Activated CD4-positive, CD25-positive, alpha-beta regulatory T cell treated with anti-CD3 and anti-CD28 coated beads, Interleukin-2, amount 50 U/mL, for 72 hours (primary cell): Measurements from ENCODE around the gene ANGPTL4.
A peak's percentile ranks its signal among the peaks of the same experiment; 100 is the strongest.
"Not testable (repeated sequence)": the region's sequence is repeated elsewhere in the genome, so short reads cannot be mapped to it uniquely, and the experiment has no call there.

Source experiments
- DNase-seq: peaks from one replicate; pipeline ENCODE4 v3.0.0; 2021

Gene ANGPTL4, protein sequence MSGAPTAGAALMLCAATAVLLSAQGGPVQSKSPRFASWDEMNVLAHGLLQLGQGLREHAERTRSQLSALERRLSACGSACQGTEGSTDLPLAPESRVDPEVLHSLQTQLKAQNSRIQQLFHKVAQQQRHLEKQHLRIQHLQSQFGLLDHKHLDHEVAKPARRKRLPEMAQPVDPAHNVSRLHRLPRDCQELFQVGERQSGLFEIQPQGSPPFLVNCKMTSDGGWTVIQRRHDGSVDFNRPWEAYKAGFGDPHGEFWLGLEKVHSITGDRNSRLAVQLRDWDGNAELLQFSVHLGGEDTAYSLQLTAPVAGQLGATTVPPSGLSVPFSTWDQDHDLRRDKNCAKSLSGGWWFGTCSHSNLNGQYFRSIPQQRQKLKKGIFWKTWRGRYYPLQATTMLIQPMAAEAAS

DNA sequence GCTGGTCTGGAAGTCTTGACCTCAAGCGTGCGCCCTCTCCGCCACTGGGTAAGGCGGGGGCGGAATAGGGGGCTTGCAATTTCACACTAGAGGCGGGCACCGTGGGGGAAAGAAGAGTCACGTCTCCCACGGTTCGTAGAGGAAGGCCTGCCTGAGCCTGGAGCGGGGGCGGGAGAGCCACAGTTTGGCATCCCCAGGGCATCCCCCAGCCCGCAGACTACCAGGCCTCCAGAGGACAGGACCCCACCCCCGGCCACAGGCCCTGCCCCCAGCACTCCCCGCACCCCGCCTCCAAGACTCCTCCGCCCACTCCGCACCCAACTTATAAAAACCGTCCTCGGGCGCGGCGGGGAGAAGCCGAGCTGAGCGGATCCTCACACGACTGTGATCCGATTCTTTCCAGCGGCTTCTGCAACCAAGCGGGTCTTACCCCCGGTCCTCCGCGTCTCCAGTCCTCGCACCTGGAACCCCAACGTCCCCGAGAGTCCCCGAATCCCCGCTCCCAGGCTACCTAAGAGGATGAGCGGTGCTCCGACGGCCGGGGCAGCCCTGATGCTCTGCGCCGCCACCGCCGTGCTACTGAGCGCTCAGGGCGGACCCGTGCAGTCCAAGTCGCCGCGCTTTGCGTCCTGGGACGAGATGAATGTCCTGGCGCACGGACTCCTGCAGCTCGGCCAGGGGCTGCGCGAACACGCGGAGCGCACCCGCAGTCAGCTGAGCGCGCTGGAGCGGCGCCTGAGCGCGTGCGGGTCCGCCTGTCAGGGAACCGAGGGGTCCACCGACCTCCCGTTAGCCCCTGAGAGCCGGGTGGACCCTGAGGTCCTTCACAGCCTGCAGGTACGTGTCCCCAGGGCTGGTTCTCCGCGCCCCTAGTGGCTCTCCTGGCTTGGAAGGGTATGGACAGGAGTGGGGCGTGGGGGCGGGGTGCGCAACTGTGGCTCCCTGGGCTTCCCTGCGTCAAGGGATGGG lies at the start of gene ANGPTL4:
TSS of gene ANGPTL4 (plus strand) at position 353 of the 969 bp plus-strand sequence. CDS start at position 520, 167 bp downstream.
- peak; percentile 42 for DNase-seq

DNA sequence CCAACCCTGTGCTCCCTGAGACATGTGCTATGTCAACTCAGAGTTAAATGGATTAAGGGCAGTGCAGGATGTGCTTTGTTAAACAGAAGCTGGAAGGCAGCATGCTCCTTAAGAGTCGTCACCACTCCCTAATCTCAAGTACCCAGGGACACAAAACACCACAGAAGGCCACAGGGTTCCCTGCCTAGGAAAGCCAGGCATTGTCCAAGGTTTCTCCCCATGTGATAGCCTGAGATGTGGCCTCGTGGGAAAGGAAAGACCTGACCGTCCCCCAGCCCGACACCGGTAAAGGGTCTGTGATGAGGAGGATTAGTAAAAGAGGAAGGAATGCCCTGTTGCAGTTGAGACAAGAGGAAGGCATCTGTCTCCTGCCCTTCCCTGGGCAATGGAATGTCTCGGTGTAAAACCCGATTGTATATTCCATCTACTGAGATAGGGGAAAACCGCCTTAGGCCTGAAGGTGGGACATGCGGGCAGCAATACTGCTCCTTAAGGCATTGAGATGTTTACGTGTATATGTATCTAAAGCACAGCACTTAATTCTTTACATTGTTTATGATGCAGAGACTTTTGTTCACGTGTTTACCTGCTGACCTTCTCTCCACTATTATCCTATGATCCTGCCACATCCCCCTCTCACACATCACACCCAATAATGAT lies 48.8 kb upstream of the ANGPTL4 start:
- not testable (repeated sequence) for DNase-seq

DNA sequence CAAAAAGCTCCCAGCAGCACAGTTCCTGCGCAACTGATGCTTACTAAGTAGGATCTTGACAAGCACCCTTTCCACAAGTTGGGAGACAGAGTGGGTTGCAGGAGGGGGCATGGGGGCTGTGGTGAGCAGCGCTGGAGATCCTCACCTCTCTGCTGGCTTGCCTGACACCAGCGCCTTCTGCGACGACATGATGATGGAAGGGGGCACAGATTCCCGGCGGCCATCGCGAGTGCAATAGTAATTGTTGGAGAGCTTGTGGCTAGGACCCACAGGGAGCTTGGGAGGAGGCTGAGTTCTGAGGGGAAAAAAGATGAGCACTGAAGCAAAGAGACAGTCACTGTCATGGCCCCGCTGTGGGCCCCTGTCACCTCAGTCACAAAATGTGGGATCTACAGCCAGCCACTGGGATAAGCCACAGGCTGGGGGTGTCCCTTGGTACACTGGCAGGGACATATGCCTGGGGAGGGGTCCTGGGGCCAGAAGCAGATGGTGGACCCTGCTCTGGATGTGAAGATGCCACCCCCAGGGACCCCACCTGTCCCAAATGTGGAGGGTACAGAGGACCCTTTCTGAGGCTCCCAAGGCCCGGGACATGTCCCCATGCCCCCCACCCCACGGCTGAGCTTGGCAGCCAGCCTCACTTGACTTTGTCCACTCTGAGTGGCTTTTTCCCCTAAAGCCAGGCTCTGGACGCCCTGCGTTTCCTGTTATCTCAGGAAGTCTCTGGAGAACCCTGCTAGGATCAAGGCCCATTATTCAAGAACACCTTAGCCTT lies 47.4 kb upstream of the ANGPTL4 start:
- no peak for DNase-seq

DNA sequence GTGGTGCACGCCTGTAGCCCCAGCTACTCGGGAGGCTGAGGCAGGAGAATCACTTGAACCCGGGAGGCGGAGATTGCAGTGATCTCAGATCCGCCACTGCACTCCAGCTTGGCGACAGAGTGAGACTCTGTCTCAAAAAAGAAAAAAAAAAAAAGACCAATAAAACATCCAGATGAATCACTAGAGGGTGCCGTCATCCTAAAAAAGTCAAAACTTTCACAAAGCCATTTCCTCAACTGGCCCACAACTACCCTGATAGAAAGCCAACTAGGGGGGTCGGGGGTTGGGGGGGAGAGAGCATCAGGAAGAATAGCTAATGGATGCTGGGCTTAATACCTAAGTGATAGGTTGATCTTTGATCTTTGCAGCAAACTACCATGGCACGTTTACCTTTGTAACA lies 45.1 kb upstream of the ANGPTL4 start:
- not testable (repeated sequence) for DNase-seq

DNA sequence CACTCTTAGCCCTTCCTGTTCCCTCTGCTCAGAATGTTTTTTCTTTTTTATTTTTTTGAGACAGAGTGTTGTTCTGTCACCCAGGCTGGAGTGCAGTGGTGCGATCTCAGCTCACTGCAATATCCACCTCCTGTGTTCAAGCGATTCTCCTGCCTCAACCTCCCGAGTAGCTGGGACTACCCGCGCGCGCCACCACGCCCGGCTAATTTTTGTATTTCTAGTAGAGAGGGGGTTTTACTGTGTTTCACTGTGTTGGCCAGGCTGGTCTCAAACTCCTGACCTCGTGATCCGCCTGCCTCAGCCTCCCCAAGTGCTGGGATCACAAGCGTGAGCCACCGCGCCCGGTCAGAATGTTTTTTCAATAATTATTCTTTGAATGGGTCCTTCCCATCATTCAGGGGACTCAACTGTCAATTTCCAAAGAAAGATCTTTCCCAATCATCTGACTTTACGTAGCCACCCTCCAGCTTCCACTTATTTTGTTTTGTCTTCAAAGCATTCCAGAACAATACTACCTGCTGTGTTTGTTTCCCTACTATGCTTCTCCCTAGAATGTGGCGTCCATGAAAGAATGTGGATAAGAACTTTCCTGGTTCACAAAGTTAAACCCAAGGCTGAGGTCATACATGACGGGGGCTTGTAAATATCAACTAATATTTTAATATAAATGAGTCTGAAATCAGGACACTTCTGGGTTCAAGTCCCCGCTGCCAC lies 44.0 kb upstream of the ANGPTL4 start:
- no peak for DNase-seq

DNA sequence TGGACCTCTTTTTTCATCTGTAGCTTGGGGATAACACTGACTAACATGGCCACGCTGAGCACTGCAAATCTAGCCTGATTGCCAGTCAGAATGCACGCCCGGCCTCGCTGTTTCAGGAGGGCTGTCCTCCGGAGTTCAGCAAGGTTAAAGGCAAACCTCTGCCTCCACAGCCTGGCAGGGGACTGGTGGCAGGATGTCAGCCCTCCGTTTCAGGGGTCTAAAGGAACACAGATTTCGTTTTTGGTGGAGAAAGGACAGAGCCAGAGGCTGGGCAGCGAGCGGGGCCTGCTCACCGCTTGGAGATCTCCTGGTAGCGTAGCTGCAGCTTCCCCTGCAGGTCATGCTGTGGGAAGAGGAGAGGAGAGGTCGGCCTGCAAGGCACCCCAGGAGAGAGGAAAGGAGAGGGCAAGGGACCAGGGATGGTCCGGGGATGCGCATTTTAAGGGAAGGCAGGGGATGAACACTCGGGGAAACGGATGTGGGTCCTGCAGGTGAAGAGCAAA lies 43.3 kb upstream of the ANGPTL4 start:
- no peak for DNase-seq

DNA sequence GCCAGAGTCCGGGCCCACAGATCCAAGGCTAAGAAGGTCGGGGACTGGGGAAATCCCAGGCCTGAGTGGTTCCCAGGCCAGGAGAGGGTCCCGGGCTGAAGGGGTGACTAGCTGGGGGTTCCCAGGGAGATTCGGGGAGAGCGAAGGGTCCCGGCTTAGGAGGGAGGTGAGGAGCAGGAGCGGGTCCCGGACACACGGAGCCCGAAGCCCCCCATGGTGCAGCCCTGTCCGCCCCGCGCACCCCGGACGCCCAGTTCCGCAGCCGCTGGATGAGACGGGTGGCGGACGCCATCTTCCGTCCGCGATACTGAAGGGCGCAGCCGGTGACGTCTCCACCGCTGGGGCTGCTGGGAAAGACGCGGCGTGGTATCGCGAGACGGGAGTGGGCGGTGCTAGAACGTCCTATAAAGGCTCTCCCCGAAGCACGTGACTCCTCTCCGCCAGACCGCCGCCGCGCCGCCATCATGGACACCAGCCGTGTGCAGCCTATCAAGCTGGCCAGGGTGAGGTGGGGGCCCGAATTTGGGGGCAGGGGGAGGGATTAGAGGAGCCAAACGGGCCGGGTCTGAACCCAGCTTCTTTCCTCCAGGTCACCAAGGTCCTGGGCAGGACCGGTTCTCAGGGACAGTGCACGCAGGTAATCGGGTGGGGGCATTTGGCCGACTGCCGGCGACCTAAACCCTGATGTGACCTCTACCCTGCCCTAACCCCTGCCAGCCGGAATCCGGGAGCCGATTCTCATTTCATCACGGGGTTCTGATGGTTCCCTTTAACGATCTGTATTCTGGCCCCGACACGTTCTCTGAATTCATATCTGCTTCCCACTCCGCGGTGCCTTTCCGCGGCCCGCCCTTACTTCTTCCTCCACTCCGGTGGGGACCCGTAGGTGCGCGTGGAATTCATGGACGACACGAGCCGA lies 42.6 kb upstream of the ANGPTL4 start, which contains the start of the genes NDUFA7 and RPS28:
TSS of gene NDUFA7 (minus strand) at position 309 of the 919 bp plus-strand sequence. CDS start at position 292, 17 bp downstream.
TSS of gene RPS28 (plus strand) at position 430 of the 919 bp plus-strand sequence. CDS start at position 465, 35 bp downstream.
- peak; percentile 98 for DNase-seq

DNA sequence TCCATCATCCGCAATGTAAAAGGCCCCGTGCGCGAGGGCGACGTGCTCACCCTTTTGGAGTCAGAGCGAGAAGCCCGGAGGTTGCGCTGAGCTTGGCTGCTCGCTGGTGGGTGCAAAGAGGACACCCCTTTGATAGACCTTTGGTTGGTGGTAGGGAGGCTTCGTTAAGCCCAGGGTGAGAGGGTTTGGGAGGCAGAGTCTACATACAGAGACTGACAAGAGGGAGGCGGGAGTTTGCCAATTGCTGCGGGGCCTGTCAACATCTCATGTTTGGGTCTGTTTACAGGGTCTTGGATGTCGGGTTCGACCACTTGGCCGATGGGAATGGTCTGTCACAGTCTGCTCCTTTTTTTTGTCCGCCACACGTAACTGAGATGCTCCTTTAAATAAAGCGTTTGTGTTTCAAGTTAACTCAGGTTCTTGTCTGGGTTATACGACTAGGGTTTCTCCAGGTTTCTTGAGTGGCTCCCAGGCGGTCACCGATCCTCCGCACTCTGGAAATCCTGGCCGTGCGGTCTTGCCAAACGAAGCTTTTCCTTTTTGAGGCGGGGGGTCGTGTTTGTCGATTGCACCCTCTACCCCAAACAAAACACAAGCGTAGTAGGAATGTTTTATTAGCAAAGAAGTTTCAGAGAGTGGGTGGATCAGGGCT lies 41.8 kb upstream of the ANGPTL4 start:
- DNase-seq: no peak

DNA sequence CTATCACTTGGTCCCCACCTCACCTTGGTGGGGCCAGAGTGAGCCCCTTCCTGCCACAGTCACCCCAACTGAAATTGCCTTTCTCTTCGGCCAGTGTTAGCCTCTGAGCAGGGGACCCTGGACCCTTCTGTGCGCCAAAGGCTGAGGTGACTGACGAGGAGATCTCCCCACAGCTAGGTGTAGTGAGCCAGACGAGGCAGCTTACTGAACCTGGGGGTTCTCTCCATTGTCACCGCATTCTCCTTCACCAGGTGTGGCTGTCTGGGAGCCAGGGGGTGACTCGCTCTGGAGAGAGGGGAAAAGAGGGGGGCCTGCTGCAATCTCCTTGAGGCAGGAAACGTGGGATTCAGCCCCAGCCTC lies 41.3 kb upstream of the ANGPTL4 start:
- DNase-seq: no peak

DNA sequence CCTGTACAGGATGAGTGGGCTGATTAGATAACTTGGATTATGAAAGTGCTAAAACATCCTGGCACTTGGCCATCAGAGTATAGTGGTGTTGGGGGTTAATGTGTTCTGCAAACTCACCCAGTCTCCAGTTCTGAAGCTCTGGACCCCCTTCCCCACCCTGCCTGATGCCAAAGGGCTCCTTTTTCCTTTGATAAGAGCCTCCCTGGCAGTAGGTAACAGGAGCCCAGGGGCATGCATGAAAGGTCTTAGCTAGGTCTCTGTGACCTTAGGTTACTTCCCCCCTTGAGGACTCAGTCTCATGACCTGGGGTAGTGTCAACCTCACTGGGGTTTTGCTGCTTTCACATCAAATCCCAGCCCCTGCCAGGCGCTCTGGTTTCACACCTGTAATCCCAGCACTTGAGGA lies 40.2 kb upstream of the ANGPTL4 start:
- DNase-seq: no peak

DNA sequence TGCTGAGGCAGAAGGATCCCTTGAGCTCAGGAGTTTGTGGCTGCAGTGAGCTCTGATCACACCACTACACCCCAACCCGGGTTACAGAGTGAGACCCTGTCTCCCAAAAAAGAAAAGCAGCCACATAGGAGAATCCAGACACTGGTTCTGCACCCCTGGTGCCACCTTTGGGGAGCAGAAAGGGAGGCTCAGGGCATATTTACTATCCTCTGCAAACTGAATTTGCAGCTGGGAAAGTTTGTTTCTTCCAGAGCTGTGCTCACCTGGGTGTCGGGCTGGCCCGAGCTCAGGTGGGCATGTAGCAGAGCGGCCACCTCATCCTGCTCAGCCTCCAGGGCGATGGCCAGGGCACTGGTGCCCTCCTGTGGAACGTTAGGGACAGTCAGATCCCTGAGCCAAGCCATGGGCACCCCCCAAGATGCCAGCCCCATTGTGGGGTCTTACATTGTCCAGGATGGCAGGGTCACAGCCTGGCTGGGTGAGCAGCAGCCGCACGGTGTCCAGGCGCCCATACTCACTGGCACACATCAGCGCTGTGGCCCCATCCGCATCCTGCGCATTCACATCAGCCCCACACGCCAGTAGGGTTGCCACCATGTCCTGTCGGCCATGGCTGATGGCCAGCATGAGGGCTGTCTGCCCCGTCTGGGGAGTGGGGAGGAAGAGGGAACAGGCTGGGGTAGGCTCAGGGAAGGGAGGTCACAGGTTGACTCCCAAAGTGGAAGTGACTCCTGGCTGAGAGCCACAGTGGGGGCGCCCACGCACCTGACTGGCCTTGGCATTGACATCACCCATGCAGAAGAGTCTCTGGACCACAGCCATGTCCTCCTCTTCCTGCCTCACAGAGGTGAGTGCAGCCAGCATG lies 39.5 kb upstream of the ANGPTL4 start:
- DNase-seq: no peak

DNA sequence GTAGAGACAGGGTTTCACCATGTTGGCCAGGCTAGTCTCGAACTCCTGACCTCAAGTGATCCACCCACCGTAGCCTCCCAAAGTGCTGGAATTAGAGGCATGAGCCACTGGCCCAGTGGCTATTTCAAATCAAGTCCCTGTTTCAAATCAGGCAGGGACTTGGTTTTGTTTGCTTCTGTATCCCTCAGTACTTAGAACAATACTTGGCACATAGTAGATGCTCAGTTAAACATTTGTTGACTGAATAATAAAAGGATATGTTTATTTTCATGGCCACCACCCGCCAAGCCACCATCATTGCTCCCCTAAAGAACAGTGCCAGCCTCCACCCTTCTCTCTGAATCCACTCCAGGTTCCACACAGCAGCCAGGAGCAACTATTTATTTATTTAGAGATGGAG lies 38.5 kb upstream of the ANGPTL4 start:
- DNase-seq: no peak

DNA sequence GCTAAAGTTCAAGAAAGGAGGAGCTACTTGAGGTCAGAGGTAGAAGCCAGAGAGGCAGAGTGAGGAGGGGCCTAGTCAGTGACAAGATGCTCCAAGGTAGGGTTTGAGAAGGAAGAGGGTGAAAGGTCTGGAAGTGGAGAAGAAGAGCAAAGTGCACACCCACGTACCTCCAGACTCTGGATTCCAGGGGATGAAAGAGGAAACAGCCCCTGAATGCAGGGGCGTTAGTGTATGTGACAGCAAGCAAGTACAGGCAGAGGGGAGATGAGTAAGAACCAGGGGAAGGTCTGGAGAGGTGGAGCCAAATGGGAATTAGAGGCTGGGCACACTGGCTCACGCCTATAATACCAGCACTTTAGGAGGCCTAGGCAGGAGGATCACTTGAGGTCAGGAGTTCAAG lies 34.0 kb upstream of the ANGPTL4 start:
- DNase-seq: no peak

DNA sequence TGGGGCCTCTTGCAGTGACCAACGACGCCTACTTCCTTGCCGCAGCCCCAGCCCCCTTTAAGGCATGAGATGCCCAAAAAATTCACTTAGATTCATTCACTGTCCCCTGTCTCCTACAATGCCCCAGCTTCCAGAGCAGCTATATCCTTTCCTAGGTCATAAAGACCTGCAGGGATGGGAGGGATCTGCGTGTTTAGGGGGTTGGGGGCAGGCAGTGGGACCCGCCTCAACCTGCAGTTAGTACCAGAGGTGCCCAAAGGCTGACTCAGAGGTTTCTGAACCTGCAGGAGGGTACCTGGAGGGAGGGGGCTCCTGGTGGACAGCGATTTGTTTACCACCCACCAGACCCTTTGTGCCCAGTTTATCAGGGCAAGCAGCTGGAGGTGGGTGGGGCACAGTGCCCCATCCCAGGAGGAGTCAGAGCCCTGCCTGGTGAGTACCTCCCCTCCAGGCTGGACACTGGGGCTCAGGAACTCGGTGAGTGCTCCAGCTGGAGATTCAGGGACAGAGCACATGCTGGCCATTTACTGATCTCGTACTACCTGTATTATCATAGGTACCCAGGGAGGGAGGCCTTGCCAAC lies 32.6 kb upstream of the ANGPTL4 start:
- no peak for DNase-seq

DNA sequence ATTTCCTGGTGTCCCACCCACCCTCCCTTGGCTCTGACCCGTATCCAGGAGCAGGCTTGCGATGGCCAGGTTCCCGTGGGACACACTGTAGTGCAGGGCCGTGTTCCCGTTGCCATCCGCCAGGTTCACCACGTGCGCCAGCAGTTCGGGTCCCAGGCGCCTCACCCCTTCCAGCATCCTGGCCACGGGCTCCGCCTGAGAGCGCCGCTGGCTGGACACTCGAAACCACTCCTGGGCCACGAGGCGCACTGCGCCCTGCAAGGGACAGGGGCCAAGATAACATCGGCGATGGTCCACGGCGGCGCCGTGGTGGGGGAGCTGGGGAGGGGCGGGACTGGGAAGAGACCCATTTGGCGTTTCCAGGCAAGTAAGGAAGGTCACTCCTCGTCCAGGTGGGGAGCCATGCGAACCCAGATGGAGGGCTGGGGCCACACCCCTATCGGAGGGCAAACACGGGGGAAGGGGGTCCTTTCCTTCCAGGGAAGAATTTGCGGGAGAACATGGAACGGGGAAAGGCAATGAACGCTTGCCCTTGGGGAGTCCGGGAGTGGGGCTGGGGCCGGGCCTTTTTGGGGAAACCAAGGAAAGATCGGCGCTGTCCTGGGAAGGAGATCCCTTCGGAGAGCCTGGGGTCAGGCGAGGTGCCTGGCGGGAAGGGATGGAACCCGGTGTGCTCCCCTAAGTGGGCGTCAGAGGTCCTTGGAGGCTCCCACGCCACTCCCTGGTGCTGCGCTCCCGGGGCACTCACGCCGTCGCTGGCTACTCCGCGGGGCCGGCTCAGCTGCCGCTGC lies 30.8 kb upstream of the ANGPTL4 start:
- DNase-seq: no peak

DNA sequence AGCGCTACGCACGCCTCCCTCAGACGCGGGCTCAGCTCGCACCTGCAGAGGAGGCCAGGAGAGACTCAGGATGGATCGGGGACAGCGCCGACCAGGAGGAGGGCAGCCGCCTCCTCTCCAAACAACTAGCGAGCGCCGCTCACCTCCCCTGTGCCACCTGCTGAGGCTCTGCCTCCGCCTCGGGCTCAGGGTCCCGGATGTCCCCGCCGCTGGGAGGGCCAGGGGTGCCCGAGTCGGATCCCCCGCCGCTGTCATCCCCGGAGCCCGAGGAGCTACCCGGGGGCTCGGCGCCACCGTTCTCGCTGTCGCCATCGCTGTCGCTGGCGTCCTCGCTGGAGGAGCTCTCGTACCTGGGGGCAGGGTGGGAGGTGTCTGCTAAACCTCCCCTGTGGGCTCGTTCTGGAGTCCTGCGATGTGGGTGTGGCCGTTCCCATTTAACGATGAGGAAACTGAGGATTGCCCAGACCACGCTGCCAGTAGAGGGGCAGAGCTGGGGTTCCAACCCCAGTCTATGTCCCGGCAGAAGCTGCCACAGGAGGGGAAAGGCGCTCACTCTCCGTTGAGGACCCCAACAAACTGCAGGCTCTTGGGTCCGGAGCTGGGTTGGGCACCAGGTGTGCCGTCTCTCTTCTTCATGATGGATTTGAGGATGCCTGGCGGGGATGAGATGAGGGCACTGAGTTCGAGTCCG lies 30.0 kb upstream of the ANGPTL4 start:
- DNase-seq: no peak
